OCI-LY3 (cell line): ENCODE results near the gene AHRR.
"Not testable (repeated sequence)": the region's sequence is repeated elsewhere in the genome, so short reads cannot be mapped to it uniquely, and the experiment has no call there.

Experiments
- H2AFZ ChIP-seq: fragments of 200-600, 300-600 bp; shearing (Covaris generic); 2 replicates; pipeline ENCODE4 v1.6.0; 2014; ENCODE audit warnings: antibody characterized with exemption, low read depth, low read length
- H3K27ac ChIP-seq: fragments of 200-600, 300-600 bp; sonication (generic); 2 replicates; pipeline ENCODE4 v1.5.1; 2014; ENCODE audit warnings: mild to moderate bottlenecking, low read length, moderate library complexity, mixed read lengths
- H3K27me3 ChIP-seq: fragments of 200-600, 300-600 bp; sonication (generic); 2 replicates; pipeline ENCODE4 v1.6.1; 2014; ENCODE audit warnings: low read depth, low read length, mixed read lengths
- H3K36me3 ChIP-seq: fragments of 200-600, 300-600 bp; sonication (generic); replicated peaks from 2 replicates; pipeline ENCODE3; 2014; ENCODE audit warnings: low read depth, low read length, mixed read lengths
- H3K4me1 ChIP-seq: fragments of 300-600, 200-600 bp; sonication (generic); 2 replicates; pipeline ENCODE4 v1.6.1; 2014; ENCODE audit warnings: low read length, mixed read lengths
- H3K4me2 ChIP-seq: fragments of 200-600, 300-600 bp; sonication (generic); 2 replicates; pipeline ENCODE4 v1.6.1; 2014; ENCODE audit warnings: low read length, mixed read lengths
- H3K4me3 ChIP-seq: fragments of 300-600, 200-600 bp; sonication (generic); 2 replicates; pipeline ENCODE4 v1.5.1; 2014; ENCODE audit warnings: antibody characterized with exemption, mild to moderate bottlenecking, low read length, moderate library complexity
- H3K79me2 ChIP-seq: fragments of 300-600, 200-600 bp; shearing (Covaris generic); 2 replicates; pipeline ENCODE4 v1.6.1; 2014; ENCODE audit warnings: mild to moderate bottlenecking, low read length, mixed read lengths
- H3K9ac ChIP-seq: fragments of 300-600, 200-600 bp; shearing (Covaris generic); 2 replicates; pipeline ENCODE4 v1.6.0; 2014; ENCODE audit warnings: mild to moderate bottlenecking, low read length, moderate library complexity
- H3K9me3 ChIP-seq: fragments of 200-600, 300-600 bp; shearing (Covaris generic); 2 replicates; pipeline ENCODE4 v1.6.1; 2014; ENCODE audit warnings: low read length, mixed read lengths; ENCODE audit not compliant: insufficient read depth
- H4K20me1 ChIP-seq: fragments of 200-600, 300-600 bp; sonication (generic); 2 replicates; pipeline ENCODE4 v1.6.1; 2016; ENCODE audit warnings: low read length, mixed read lengths; ENCODE audit not compliant: insufficient read depth
- CTCF ChIP-seq: fragments of 200-600, 300-600 bp; sonication (generic); IDR thresholded peaks from 2 replicates; pipeline ENCODE4 v1.5.1; 2014; ENCODE audit warnings: antibody characterized with exemption, low read length, low read depth
- EZH2phosphoT487 ChIP-seq: fragments of 200-600 bp; shearing (Covaris generic); IDR thresholded peaks from 2 replicates; pipeline ENCODE4 v1.6.1; 2018; ENCODE audit warnings: antibody characterized with exemption, mixed run types, low read depth

Gene AHRR

GRCh38 chr5:483434-484140 is 162.1 kb downstream of the AHRR start:
- H3K4me1 ChIP-seq, result no peaks in the 10 kb centered on the region
- no peak overlapping the region for H3K27ac ChIP-seq
- H3K36me3 ChIP-seq, result no peaks in the 10 kb centered on the region
- no peak overlapping the region for H2AFZ ChIP-seq
- no peak overlapping the region for H3K9ac ChIP-seq
- H3K27me3 ChIP-seq, result no peaks in the 10 kb centered on the region
- no peaks in the 10 kb centered on the region for H3K9me3 ChIP-seq
- H4K20me1 ChIP-seq, result no peaks in the 10 kb centered on the region
- no peak overlapping the region for H3K4me2 ChIP-seq
- H3K4me3 ChIP-seq, result no peak overlapping the region
- TF ChIP-seq EZH2phosphoT487 (no peak), CTCF (no peak)
- H3K79me2 ChIP-seq, result no peaks in the 10 kb centered on the region

GRCh38 chr5:484556-484955 is 163.0 kb downstream of the AHRR start:
- H3K79me2 ChIP-seq, result no peaks in the 10 kb centered on the region
- H3K36me3 ChIP-seq, result no peaks in the 10 kb centered on the region
- H3K27me3 ChIP-seq, result no peaks in the 10 kb centered on the region
- no peak overlapping the region for H2AFZ ChIP-seq
- H4K20me1 ChIP-seq, result no peaks in the 10 kb centered on the region
- H3K27ac ChIP-seq, result no peak overlapping the region
- H3K4me1 ChIP-seq, result no peaks in the 10 kb centered on the region
- H3K4me2 ChIP-seq, result no peak overlapping the region
- TF ChIP-seq EZH2phosphoT487 (no peak), CTCF (no peak)
- H3K4me3 ChIP-seq, result no peak overlapping the region
- H3K9me3 ChIP-seq, result no peaks in the 10 kb centered on the region
- H3K9ac ChIP-seq, result no peak overlapping the region

- Histone ChIP-seq H4K20me1 (no peaks in the 10 kb centered on the region), H3K27ac (no peak overlapping the region), H3K36me3 (no peaks in the 10 kb centered on the region), H3K9ac (no peak overlapping the region), H3K4me3 (no peak overlapping the region), H3K4me2 (no peak overlapping the region), H3K9me3 (no peaks in the 10 kb centered on the region), H3K79me2 (no peaks in the 10 kb centered on the region), H3K4me1 (no peaks in the 10 kb centered on the region), H2AFZ (no peak overlapping the region), H3K27me3 (no peaks in the 10 kb centered on the region)
- no peak for TF ChIP-seq EZH2phosphoT487
- no peak for TF ChIP-seq CTCF
Measured at GRCh38 chr5:485113-485945, 163.8 kb downstream of the AHRR start.

GRCh38 chr5:485946-486491 is 164.5 kb downstream of the AHRR start:
- H3K4me2 ChIP-seq, result no peak overlapping the region

GRCh38 chr5:486597-486996 is 165.1 kb downstream of the AHRR start:
- H3K4me2 ChIP-seq, H3K79me2 ChIP-seq, H2AFZ ChIP-seq, H3K9me3 ChIP-seq, H3K36me3 ChIP-seq, H3K27me3 ChIP-seq, H3K9ac ChIP-seq, H3K4me1 ChIP-seq, H3K4me3 ChIP-seq, H3K27ac ChIP-seq, H4K20me1 ChIP-seq: not testable (repeated sequence)

More at GRCh38 chr5:485946-486491, 164.5 kb downstream of the AHRR start:
- Histone ChIP-seq H3K4me1 (no peaks in the 10 kb centered on the region), H2AFZ (no peak overlapping the region), H3K27ac (no peak overlapping the region), H3K4me3 (no peak overlapping the region), H3K36me3 (no peaks in the 10 kb centered on the region), H3K9ac (no peak overlapping the region), H4K20me1 (no peaks in the 10 kb centered on the region), H3K9me3 (no peaks in the 10 kb centered on the region), H3K79me2 (no peaks in the 10 kb centered on the region), H3K27me3 (no peaks in the 10 kb centered on the region)
- TF ChIP-seq EZH2phosphoT487, result no peak
